Fibroblast of lung (primary cell): Measurements from ENCODE around the gene SESN3. TPM values are rescaled to one million over a fixed set of nuclear protein-coding genes. Genes with fewer than 3 reads are reported as not detected.

Source experiments
- DNase-seq, 2 donors: peaks; one replicate each; pipeline versions ENCODE4 v3.0.0 to v3.0.0-alpha.2; 2010; ENCODE audit warnings: low read depth in 2 of 2
- H2AFZ ChIP-seq: 2 replicates; pipeline ENCODE4 v1.5.1; 2012; ENCODE audit warnings: low read length, control low read depth, inconsistent platforms
- H3K27ac ChIP-seq: 2 replicates; pipeline ENCODE4 v1.5.1; 2011; ENCODE audit warnings: low read length, control low read depth; ENCODE audit not compliant: insufficient read depth
- H3K27me3 ChIP-seq: 2 replicates; pipeline ENCODE4 v1.5.1; 2011; ENCODE audit warnings: mild to moderate bottlenecking, low read length; ENCODE audit not compliant: control insufficient read depth, insufficient read depth
- H3K36me3 ChIP-seq: 2 replicates; pipeline ENCODE4 v1.5.1; 2011; ENCODE audit warnings: low read length; ENCODE audit not compliant: control insufficient read depth, insufficient read depth
- H3K4me1 ChIP-seq: 2 replicates; pipeline ENCODE4 v1.5.1; 2011; ENCODE audit warnings: low read length; ENCODE audit not compliant: control insufficient read depth, insufficient read depth; ENCODE audit errors: extremely low read depth
- H3K4me2 ChIP-seq: 2 replicates; pipeline ENCODE4 v1.5.1; 2011; ENCODE audit warnings: low read length, control low read depth; ENCODE audit not compliant: insufficient read depth; ENCODE audit errors: extremely low read depth
- H3K4me3 ChIP-seq, 4 experiments: fragments of 200-600 bp in 1 of 4; sonication (generic) in 1 of 4; replicated peaks in 1 of 4; 2 replicates each; pipeline ENCODE4 v1.5.1; 2011 to 2016; ENCODE audit warnings: low read length in 4 of 4, low read depth in 3 of 4, mild to moderate bottlenecking in 3 of 4, control low read depth in 2 of 4, inconsistent platforms in 1 of 4, mixed read lengths in 1 of 4; ENCODE audit not compliant: insufficient read depth in 1 of 4; ENCODE audit errors: control extremely low read depth in 1 of 4
- H3K79me2 ChIP-seq: 2 replicates; pipeline ENCODE4 v1.5.1; 2012; ENCODE audit warnings: mild to moderate bottlenecking, low read length, inconsistent platforms; ENCODE audit not compliant: control insufficient read depth, insufficient read depth
- H3K9ac ChIP-seq: 2 replicates; pipeline ENCODE4 v1.5.1; 2011; ENCODE audit warnings: mild to moderate bottlenecking, low read length, control low read depth; ENCODE audit not compliant: insufficient read depth
- H3K9me3 ChIP-seq: 2 replicates; pipeline ENCODE4 v1.5.1; 2012; ENCODE audit warnings: low read depth, low read length; ENCODE audit not compliant: control insufficient read depth, insufficient read depth
- H4K20me1 ChIP-seq: 2 replicates; pipeline ENCODE4 v1.5.1; 2011; ENCODE audit warnings: low read length; ENCODE audit not compliant: control insufficient read depth, insufficient read depth; ENCODE audit errors: extremely low read depth
- CTCF ChIP-seq, 2 donors: IDR thresholded peaks in 1 of 2; conservative IDR thresholded peaks in 1 of 2; 1 replicate in 1 of 2; 2 replicates in 1 of 2; pipeline ENCODE4 v1.5.1; 2011 to 2012; ENCODE audit warnings: low read length in 2 of 2, control low read depth in 1 of 2, inconsistent platforms in 1 of 2, low read depth in 1 of 2, mild to moderate bottlenecking in 1 of 2
- EZH2 ChIP-seq: IDR thresholded peaks from 2 replicates; pipeline ENCODE4 v1.5.1; 2012; ENCODE audit warnings: low read length, control low read depth, mild to moderate bottlenecking; ENCODE audit errors: missing control alignments
- polyA plus RNA-seq, 2 donors: library from polyadenylated mRNA; depleted of rRNA in 1 of 2; stranded (reverse) in 1 of 2; unstranded in 1 of 2; fragments of >200 nt; gene quantifications; 2 replicates each; pipeline ENCODE4 v1.2.1, GENCODE V29; 2011 to 2012; ENCODE audit warnings: missing spikeins in 1 of 2
- total RNA-seq: library from RNA; depleted of rRNA; stranded (reverse); fragments of >200 nt; gene quantifications from 2 replicates; pipeline ENCODE4 v1.2.1, GENCODE V29; 2014

Gene SESN3
- total and polyA plus RNA-seq, 2 donors (not counting 1 experiment from before 2014, with no cell fraction given), result 6.4 to 60.1 TPM

- Histone ChIP-seq H3K9ac (no peak overlapping the region), H3K4me3 (no peak overlapping the region), H4K20me1 (no peaks in the 10 kb centered on the region), H3K27me3 (no peaks in the 10 kb centered on the region), H3K4me2 (no peak overlapping the region), H3K9me3 (no peaks in the 10 kb centered on the region), H2AFZ (no peak overlapping the region), H3K79me2 (no peaks in the 10 kb centered on the region), H3K4me1 (peaks cover 3% of the 10 kb centered on the region), H3K27ac (no peak overlapping the region), H3K36me3 (no peaks in the 10 kb centered on the region)
- TF ChIP-seq EZH2 (no peak), CTCF (conservative IDR thresholded peaks at IDR 0.05 in 1 of 2, IDR thresholded peaks at IDR 0.05 in 1 of 2; ENCODE audit: low read depth in 1 of 2, low read length in 2 of 2) (no peak)
- no peak for DNase-seq
Measured at GRCh38 chr11:95135880-95136279, 95.1 kb downstream of the SESN3 start.

- peak in 1 of 2 donors; percentile 43 for DNase-seq
- Histone ChIP-seq H3K9me3 (no peaks in the 10 kb centered on the region), H3K36me3 (no peaks in the 10 kb centered on the region), H3K9ac (no peak overlapping the region), H4K20me1 (no peaks in the 10 kb centered on the region), H2AFZ (no peak overlapping the region), H3K4me2 (no peak overlapping the region), H3K27me3 (no peaks in the 10 kb centered on the region), H3K4me1 (peaks cover 3% of the 10 kb centered on the region), H3K4me3 (no peak overlapping the region), H3K79me2 (no peaks in the 10 kb centered on the region), H3K27ac (no peak overlapping the region)
- no peak for TF ChIP-seq CTCF (conservative IDR thresholded peaks at IDR 0.05 in 1 of 2, IDR thresholded peaks at IDR 0.05 in 1 of 2; ENCODE audit: low read depth in 1 of 2, low read length in 2 of 2)
- TF ChIP-seq EZH2, result no peak
Measured at GRCh38 chr11:95135155-95135554, 95.8 kb downstream of the SESN3 start.

- Histone ChIP-seq H3K4me3 (no peak overlapping the region), H3K79me2 (no peaks in the 10 kb centered on the region), H4K20me1 (no peaks in the 10 kb centered on the region), H3K9me3 (no peaks in the 10 kb centered on the region), H3K4me2 (peak overlapping the region; percentile 11), H2AFZ (no peak overlapping the region), H3K9ac (no peak overlapping the region), H3K27ac (no peak overlapping the region), H3K36me3 (no peaks in the 10 kb centered on the region), H3K4me1 (peaks cover 3% of the 10 kb centered on the region), H3K27me3 (no peaks in the 10 kb centered on the region)
- TF ChIP-seq CTCF (conservative IDR thresholded peaks at IDR 0.05 in 1 of 2, IDR thresholded peaks at IDR 0.05 in 1 of 2; ENCODE audit: low read depth in 1 of 2, low read length in 2 of 2) (no peak), EZH2 (no peak)
- DNase-seq, result peak; percentile 36 to 85
Measured at GRCh38 chr11:95134491-95134890, 96.5 kb downstream of the SESN3 start.
